Gastroesophageal sphincter (tissue), 3 donors: ENCODE data around the gene ZNF101.
"Not testable (repeated sequence)": the region's sequence is repeated elsewhere in the genome, so short reads cannot be mapped to it uniquely, and the experiment has no call there.

ENCODE experiments used
- CTCF ChIP-seq, 4 experiments: fragments of 200-600 bp in 2 of 4; fragments of 450-650 bp in 2 of 4; sonication (generic) in 1 of 4; IDR thresholded peaks; one replicate each; pipeline ENCODE4 v1.5.1; 2017 to 2019; ENCODE audit warnings: antibody characterized with exemption in 4 of 4, mild to moderate bottlenecking in 2 of 4, moderate library complexity in 2 of 4
- POLR2A ChIP-seq, 2 donors: fragments of 450-650 bp; IDR thresholded peaks; one replicate each; pipeline ENCODE4 v1.6.1; 2017; ENCODE audit warnings: antibody characterized with exemption in 2 of 2, mild to moderate bottlenecking in 2 of 2, moderate library complexity in 1 of 2
- POLR2AphosphoS5 ChIP-seq: sonication (generic); formaldehyde crosslinking; IDR thresholded peaks from one replicate; pipeline ENCODE4 v1.6.1; 2017; ENCODE audit warnings: antibody characterized with exemption

- not testable (repeated sequence) for TF ChIP-seq CTCF (IDR thresholded peaks at IDR 0.05); POLR2AphosphoS5; POLR2A (IDR thresholded peaks at IDR 0.05)
Measured at GRCh38 chr19:19665420-19665948, 3.2 kb upstream of the ZNF101 start.
